ENCODE results near the gene ARHGAP36. TPM values are rescaled to one million over a fixed set of nuclear protein-coding genes. Genes with fewer than 3 reads are reported as not detected.

Gene ARHGAP36
- total RNA-seq, 1 experiment from 2014 or later = 0.52 TPM

DNA sequence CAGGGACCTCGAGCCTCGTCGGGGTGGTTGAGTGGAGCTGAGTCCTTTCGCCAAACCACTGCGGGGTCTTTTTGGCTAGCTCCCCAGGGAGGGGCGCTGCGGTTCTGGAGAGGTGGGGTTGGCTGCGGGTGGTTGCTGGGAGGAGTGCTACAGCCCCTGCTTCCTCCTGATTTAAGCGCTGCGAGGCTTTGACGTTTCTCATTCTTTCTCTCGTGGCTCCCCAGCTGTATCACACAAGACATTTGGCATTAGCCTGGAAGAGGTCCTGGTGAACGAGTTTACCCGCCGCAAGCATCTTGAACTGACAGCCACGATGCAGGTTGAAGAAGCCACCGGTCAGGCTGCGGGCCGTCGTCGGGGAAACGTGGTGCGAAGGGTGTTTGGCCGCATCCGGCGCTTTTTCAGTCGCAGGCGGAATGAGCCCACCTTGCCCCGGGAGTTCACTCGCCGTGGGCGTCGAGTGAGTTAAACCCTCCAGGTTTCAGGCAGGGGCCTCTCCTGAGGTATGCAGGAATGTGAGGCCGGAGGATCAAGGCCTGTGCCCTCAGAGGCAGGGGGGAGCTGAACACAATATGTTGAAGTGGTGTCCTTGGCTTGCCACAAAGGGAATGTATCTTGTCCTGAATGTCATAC, 25.5 kb downstream of the ARHGAP36 start (continued):
- TF ChIP-seq SOX15 (CRISPR knock-in tag; IDR thresholded peaks at IDR 0.05) (no peak), MYBL2 (CRISPR knock-in tag; IDR thresholded peaks at IDR 0.05) (no peak), NR1H2 (CRISPR knock-in tag; IDR thresholded peaks at IDR 0.05) (no peak)

DNA sequence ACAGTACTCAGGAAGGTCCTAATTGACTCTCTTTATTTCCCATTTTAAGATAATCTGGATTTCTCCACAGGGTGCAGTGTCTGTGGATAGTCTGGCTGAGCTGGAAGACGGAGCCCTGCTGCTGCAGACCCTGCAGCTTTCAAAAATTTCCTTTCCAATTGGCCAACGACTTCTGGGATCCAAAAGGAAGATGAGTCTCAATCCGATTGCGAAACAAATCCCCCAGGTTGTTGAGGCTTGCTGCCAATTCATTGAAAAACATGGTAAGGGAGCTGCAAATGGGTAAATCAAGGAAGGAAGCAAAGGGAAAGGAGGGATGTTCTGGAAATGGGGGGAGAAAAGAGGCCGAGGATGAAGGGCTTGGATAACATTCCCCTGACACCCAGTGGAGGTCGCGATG, 26.0 kb downstream of the ARHGAP36 start:
- ATAC-seq = no peak
- Mint-ChIP-seq H3K27ac (no peak overlapping the region), H3K4me3 (peak overlapping the region; percentile 77), H3K27me3 (ENCODE audit: low read depth) (peaks cover 100% of the 10 kb centered on the region), H3K9me3 (peaks cover 15% of the 10 kb centered on the region), H3K4me1 (peaks cover 26% of the 10 kb centered on the region), H3K36me3 (peaks cover 6% of the 10 kb centered on the region; the same call in 1 of the 2 replicates)
- ChIA-PET POLR2A (no interaction called here), CTCF (interaction anchor here (1.8 to 2.6 kb wide), 2 partner anchors 15 to 21 kb away, joined by 5 to 25 read pairs; no protein-coding TSS in a partner anchor)
- no peak for DNase-seq (ENCODE audit: low spot score)
- TF ChIP-seq, protein P1, sequence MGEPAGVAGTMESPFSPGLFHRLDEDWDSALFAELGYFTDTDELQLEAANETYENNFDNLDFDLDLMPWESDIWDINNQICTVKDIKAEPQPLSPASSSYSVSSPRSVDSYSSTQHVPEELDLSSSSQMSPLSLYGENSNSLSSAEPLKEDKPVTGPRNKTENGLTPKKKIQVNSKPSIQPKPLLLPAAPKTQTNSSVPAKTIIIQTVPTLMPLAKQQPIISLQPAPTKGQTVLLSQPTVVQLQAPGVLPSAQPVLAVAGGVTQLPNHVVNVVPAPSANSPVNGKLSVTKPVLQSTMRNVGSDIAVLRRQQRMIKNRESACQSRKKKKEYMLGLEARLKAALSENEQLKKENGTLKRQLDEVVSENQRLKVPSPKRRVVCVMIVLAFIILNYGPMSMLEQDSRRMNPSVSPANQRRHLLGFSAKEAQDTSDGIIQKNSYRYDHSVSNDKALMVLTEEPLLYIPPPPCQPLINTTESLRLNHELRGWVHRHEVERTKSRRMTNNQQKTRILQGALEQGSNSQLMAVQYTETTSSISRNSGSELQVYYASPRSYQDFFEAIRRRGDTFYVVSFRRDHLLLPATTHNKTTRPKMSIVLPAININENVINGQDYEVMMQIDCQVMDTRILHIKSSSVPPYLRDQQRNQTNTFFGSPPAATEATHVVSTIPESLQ (CRISPR knock-in tag; IDR thresholded peaks at IDR 0.05) = no peak

DNA sequence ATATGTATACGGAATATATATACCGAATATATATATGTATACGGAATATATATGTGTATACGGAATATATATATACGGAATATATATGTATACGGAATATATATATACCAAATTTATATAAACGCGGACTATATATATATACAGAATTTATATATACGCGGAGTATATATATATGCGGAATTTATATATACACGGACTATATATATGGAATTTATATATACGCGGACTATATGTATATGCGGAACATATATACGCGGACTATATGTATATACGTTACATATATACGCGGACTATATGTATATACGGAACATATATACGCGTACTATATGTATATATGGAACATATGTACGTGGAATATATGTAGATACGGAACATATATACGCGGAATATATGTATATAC, 78.6 kb downstream of the ARHGAP36 start:
- no peak for DNase-seq (ENCODE audit: low spot score)
- peaks cover 5% of the 10 kb centered on the region for H3K27me3 Mint-ChIP-seq (ENCODE audit: low read depth)
- CTCF ChIA-PET = no interaction called here
- no peak for ATAC-seq
- POLR2A ChIA-PET = no interaction called here
- H3K4me1 Mint-ChIP-seq = no peaks in the 10 kb centered on the region
- H3K9me3 Mint-ChIP-seq = no peaks in the 10 kb centered on the region
- H3K36me3 Mint-ChIP-seq = no peaks in the 10 kb centered on the region
- no peak for TF ChIP-seq EMX1 (CRISPR knock-in tag; IDR thresholded peaks at IDR 0.05)
- TF ChIP-seq JAZF1 (CRISPR knock-in tag; IDR thresholded peaks at IDR 0.05) = no peak
- TF ChIP-seq, protein P2, sequence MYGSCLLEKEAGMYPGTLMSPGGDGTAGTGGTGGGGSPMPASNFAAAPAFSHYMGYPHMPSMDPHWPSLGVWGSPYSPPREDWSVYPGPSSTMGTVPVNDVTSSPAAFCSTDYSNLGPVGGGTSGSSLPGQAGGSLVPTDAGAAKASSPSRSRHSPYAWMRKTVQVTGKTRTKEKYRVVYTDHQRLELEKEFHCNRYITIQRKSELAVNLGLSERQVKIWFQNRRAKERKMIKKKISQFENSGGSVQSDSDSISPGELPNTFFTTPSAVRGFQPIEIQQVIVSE (CRISPR knock-in tag; IDR thresholded peaks at IDR 0.05; ENCODE audit: borderline replicate concordance) = no peak
- TF ChIP-seq, protein P3, sequence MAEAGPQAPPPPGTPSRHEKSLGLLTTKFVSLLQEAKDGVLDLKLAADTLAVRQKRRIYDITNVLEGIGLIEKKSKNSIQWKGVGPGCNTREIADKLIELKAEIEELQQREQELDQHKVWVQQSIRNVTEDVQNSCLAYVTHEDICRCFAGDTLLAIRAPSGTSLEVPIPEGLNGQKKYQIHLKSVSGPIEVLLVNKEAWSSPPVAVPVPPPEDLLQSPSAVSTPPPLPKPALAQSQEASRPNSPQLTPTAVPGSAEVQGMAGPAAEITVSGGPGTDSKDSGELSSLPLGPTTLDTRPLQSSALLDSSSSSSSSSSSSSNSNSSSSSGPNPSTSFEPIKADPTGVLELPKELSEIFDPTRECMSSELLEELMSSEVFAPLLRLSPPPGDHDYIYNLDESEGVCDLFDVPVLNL (CRISPR knock-in tag; IDR thresholded peaks at IDR 0.05; ENCODE audit: borderline replicate concordance, low read depth) = no peak
- no peak for TF ChIP-seq NR1H2 (CRISPR knock-in tag; IDR thresholded peaks at IDR 0.05)
- no peak for TF ChIP-seq OVOL2 (CRISPR knock-in tag; IDR thresholded peaks at IDR 0.05; ENCODE audit: borderline replicate concordance)
- H3K27ac Mint-ChIP-seq = no peak overlapping the region
- no peak overlapping the region for H3K4me3 Mint-ChIP-seq

DNA sequence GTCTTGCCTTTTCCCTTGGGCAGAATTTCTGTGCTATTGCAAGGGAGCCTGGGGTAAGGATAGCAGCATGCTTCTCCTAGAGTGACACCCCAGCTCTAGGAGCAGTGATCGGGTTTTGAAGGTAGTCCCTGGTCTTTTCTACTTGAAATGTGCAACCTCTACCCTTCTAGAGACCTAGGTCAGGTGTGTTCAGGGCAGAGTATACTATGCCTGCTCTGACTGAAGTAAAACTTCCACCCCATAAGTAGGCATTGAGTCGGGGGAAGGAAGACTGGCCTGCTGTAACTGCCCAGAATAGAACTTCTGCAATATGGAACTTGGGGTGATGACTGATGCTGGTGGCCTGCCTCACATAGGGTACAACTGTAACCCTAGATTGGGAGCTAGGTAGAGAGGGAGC, 80.9 kb downstream of the ARHGAP36 start:
- Mint-ChIP-seq H3K27ac (no peak overlapping the region), H3K27me3 (ENCODE audit: low read depth) (peaks cover 9% of the 10 kb centered on the region), H3K4me1 (no peaks in the 10 kb centered on the region), H3K9me3 (no peaks in the 10 kb centered on the region; the same call in 1 of the 2 replicates), H3K4me3 (no peak overlapping the region), H3K36me3 (no peaks in the 10 kb centered on the region)
- TF ChIP-seq, protein P4, sequence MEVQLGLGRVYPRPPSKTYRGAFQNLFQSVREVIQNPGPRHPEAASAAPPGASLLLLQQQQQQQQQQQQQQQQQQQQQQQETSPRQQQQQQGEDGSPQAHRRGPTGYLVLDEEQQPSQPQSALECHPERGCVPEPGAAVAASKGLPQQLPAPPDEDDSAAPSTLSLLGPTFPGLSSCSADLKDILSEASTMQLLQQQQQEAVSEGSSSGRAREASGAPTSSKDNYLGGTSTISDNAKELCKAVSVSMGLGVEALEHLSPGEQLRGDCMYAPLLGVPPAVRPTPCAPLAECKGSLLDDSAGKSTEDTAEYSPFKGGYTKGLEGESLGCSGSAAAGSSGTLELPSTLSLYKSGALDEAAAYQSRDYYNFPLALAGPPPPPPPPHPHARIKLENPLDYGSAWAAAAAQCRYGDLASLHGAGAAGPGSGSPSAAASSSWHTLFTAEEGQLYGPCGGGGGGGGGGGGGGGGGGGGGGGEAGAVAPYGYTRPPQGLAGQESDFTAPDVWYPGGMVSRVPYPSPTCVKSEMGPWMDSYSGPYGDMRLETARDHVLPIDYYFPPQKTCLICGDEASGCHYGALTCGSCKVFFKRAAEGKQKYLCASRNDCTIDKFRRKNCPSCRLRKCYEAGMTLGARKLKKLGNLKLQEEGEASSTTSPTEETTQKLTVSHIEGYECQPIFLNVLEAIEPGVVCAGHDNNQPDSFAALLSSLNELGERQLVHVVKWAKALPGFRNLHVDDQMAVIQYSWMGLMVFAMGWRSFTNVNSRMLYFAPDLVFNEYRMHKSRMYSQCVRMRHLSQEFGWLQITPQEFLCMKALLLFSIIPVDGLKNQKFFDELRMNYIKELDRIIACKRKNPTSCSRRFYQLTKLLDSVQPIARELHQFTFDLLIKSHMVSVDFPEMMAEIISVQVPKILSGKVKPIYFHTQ (CRISPR knock-in tag; IDR thresholded peaks at IDR 0.05) = no peak
- TF ChIP-seq CREM (CRISPR knock-in tag; IDR thresholded peaks at IDR 0.05) (no peak), GABPB1 (CRISPR knock-in tag; IDR thresholded peaks at IDR 0.05) (no peak), ZNF138 (CRISPR knock-in tag; conservative IDR thresholded peaks at IDR 0.05) (no peak), JAZF1 (CRISPR knock-in tag; IDR thresholded peaks at IDR 0.05) (no peak), ESRRA (CRISPR knock-in tag; IDR thresholded peaks at IDR 0.05; ENCODE audit: borderline replicate concordance) (no peak)
- TF ChIP-seq, protein P5, sequence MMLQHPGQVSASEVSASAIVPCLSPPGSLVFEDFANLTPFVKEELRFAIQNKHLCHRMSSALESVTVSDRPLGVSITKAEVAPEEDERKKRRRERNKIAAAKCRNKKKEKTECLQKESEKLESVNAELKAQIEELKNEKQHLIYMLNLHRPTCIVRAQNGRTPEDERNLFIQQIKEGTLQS (CRISPR knock-in tag; conservative IDR thresholded peaks at IDR 0.05) = no peak
- TF ChIP-seq, protein P6, sequence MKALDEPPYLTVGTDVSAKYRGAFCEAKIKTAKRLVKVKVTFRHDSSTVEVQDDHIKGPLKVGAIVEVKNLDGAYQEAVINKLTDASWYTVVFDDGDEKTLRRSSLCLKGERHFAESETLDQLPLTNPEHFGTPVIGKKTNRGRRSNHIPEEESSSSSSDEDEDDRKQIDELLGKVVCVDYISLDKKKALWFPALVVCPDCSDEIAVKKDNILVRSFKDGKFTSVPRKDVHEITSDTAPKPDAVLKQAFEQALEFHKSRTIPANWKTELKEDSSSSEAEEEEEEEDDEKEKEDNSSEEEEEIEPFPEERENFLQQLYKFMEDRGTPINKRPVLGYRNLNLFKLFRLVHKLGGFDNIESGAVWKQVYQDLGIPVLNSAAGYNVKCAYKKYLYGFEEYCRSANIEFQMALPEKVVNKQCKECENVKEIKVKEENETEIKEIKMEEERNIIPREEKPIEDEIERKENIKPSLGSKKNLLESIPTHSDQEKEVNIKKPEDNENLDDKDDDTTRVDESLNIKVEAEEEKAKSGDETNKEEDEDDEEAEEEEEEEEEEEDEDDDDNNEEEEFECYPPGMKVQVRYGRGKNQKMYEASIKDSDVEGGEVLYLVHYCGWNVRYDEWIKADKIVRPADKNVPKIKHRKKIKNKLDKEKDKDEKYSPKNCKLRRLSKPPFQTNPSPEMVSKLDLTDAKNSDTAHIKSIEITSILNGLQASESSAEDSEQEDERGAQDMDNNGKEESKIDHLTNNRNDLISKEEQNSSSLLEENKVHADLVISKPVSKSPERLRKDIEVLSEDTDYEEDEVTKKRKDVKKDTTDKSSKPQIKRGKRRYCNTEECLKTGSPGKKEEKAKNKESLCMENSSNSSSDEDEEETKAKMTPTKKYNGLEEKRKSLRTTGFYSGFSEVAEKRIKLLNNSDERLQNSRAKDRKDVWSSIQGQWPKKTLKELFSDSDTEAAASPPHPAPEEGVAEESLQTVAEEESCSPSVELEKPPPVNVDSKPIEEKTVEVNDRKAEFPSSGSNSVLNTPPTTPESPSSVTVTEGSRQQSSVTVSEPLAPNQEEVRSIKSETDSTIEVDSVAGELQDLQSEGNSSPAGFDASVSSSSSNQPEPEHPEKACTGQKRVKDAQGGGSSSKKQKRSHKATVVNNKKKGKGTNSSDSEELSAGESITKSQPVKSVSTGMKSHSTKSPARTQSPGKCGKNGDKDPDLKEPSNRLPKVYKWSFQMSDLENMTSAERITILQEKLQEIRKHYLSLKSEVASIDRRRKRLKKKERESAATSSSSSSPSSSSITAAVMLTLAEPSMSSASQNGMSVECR (CRISPR knock-in tag; IDR thresholded peaks at IDR 0.05; ENCODE audit: borderline replicate concordance) = no peak
- no peak for ATAC-seq
- CTCF ChIA-PET = no interaction called here
- POLR2A ChIA-PET = no interaction called here
- DNase-seq (ENCODE audit: low spot score) = no peak
